ENCODE results near the gene PPME1. TPM values are rescaled to one million over a fixed set of nuclear protein-coding genes. Genes with fewer than 3 reads are reported as not detected.

The PPME1 gene
- total and polyA plus RNA-seq, 2 of the 4 experiments (the other 2 are of a cell fraction): 42.3 to 89.5 TPM

DNA sequence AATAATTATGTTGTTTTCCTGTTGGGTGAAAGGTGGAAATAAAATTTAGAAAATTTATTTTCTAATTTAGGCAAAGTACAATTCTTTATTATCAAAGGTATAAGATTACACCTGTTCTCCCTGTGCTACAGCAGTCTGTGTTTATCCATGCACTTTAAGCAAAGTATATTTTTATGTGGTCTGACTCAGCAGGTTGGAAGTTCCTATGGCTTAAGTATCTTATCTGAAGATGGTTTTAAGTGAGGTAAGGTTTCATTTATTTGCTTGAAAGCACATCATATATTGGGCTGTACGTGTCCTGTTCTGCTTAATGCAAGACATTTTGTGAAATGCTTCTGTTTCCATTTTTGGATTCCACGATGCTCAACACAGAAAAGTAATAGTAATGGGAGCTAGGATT is 14.6 kb downstream of the PPME1 start:
- Histone ChIP-seq H3K4ac (ENCODE audit: low read depth, low read length) (no peak overlapping the region), H3K56ac (ENCODE audit: extremely low read depth, insufficient read depth, low read length) (no peak overlapping the region), H2BK20ac (ENCODE audit: low read depth, low read length) (no peak overlapping the region), H2AK5ac (ENCODE audit: low read depth, low read length) (no peak overlapping the region), H3K27ac (ENCODE audit: insufficient read depth, low read length) (no peak overlapping the region), H3K36me3 (ENCODE audit: control insufficient read depth, insufficient read depth, low read length) (no peaks in the 10 kb centered on the region), H3K23ac (ENCODE audit: low read depth, low read length) (no peak overlapping the region), H2BK5ac (ENCODE audit: low read depth, low read length, poor library complexity, severe bottlenecking) (no peak overlapping the region), H3K4me2 (ENCODE audit: low read depth, low read length) (peak overlapping the region; percentile 36; the same call in 1 of the 2 replicates), H3K18ac (ENCODE audit: low read depth, low read length) (no peak overlapping the region), H3K9ac (ENCODE audit: low read depth, low read length) (no peak overlapping the region), H3K9me1 (ENCODE audit: insufficient read depth, low read length) (peaks cover 6% of the 10 kb centered on the region; the same call in 1 of the 2 replicates), H3K79me1 (ENCODE audit: low read depth in 1 of 2, low read length in 2 of 2) (peaks cover 33 to 66% of the 10 kb centered on the region in 2 experiments), H4K91ac (ENCODE audit: insufficient read depth, low read depth, low read length) (no peak overlapping the region), H3K14ac (replicated peaks; ENCODE audit: low read depth, low read length) (no peak overlapping the region), H3K4me1 (ENCODE audit: control insufficient read depth, insufficient read depth, low read length) (no peaks in the 10 kb centered on the region), H2AK9ac (replicated peaks; ENCODE audit: low read depth, low read length, poor library complexity) (no peak overlapping the region), H3K9me3 (ENCODE audit: control insufficient read depth, insufficient read depth, low read length) (no peaks in the 10 kb centered on the region), H2AFZ (replicated peaks; ENCODE audit: low read length, poor library complexity) (no peak overlapping the region), H2BK120ac (ENCODE audit: low read depth, low read length) (no peak overlapping the region), H4K20me1 (ENCODE audit: insufficient read depth, low read length) (peaks cover 39% of the 10 kb centered on the region), H3K4me3 (ENCODE audit: insufficient read depth, low read depth, low read length) (no peak overlapping the region), H3K27me3 (ENCODE audit: control insufficient read depth, insufficient read depth, low read length) (no peaks in the 10 kb centered on the region), H2BK15ac (ENCODE audit: low read depth, low read length) (no peak overlapping the region), H4K5ac (ENCODE audit: low read depth, low read length) (no peak overlapping the region), H4K8ac (ENCODE audit: low read depth in 2 of 2, low read length in 2 of 2) (no peak overlapping the region)
- ChIA-PET POLR2A (ENCODE audit: unreplicated experiment) (no interaction called here), CTCF (no interaction called here)
- BruUV-seq (replicated peaks): no TSS peak
- TF ChIP-seq MAZ (IDR thresholded peaks at IDR 0.05; ENCODE audit: borderline replicate concordance, low read depth, low read length) (no peak), MAFK (IDR thresholded peaks at IDR 0.05; ENCODE audit: low read depth, low read length) (peak; percentile 60), FOS (IDR thresholded peaks at IDR 0.05; ENCODE audit: low read depth, low read length) (no peak), CEBPB (IDR thresholded peaks at IDR 0.05; ENCODE audit: low read depth, low read length) (peak; percentile 44; the same call in 1 of the 2 replicates), RCOR1 (IDR thresholded peaks at IDR 0.05; ENCODE audit: insufficient replicate concordance, low read length) (peak; percentile 59), BHLHE40 (IDR thresholded peaks at IDR 0.05; ENCODE audit: low read depth, low read length) (no peak), RFX5 (IDR thresholded peaks at IDR 0.05; ENCODE audit: low read depth, low read length) (no peak)
- TF ChIP-seq, protein P1, sequence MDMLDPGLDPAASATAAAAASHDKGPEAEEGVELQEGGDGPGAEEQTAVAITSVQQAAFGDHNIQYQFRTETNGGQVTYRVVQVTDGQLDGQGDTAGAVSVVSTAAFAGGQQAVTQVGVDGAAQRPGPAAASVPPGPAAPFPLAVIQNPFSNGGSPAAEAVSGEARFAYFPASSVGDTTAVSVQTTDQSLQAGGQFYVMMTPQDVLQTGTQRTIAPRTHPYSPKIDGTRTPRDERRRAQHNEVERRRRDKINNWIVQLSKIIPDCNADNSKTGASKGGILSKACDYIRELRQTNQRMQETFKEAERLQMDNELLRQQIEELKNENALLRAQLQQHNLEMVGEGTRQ (IDR thresholded peaks at IDR 0.05; ENCODE audit: low read depth, low read length): no peak
- WGBS, 2 experiments (ENCODE audit: extremely low coverage in 2 of 2, insufficient read length in 1 of 2): no CpG with 5 or more reads among the region's 2 CpGs
- intact Hi-C loops (cut with micrococcal nuclease) (no loop called here), in situ Hi-C loops (cut with MboI; ENCODE audit: low sequenced_read_pairs) (no loop called here), dilution Hi-C loops (cut with HindIII; ENCODE audit: low sequenced_read_pairs, unreplicated experiment) (no loop called here)
- peak; percentile 83 for DNase-seq
- peak; percentile 90 for ATAC-seq (ENCODE audit: low read depth)
